ENCODE results near the gene LGMN.

The LGMN gene

GRCh38 chr14:92748259-92749016 is at the start of gene LGMN (continued):
- TF ChIP-seq ZNF280C (tag by site-specific recombination; IDR thresholded peaks at IDR 0.05) (no peak), ZBTB26 (tag by site-specific recombination; optimal IDR thresholded peaks at IDR 0.05) (peak; percentile 88), ZFHX2 (tag by site-specific recombination; conservative IDR thresholded peaks at IDR 0.05) (peak; percentile 94), ZNF184 (tag by site-specific recombination; IDR thresholded peaks at IDR 0.05) (no peak), ZNF670 (tag by site-specific recombination; IDR thresholded peaks at IDR 0.05; ENCODE audit: low read depth) (no peak), ZNF571 (tag by site-specific recombination; IDR thresholded peaks at IDR 0.05) (no peak), ZNF248 (tag by site-specific recombination; IDR thresholded peaks at IDR 0.05) (no peak), GLIS1 (tag by site-specific recombination; IDR thresholded peaks at IDR 0.05) (peak; percentile 45; the same call in 1 of the 2 replicates), ZEB2 (tag by site-specific recombination; IDR thresholded peaks at IDR 0.05) (peak; percentile 77; the same call in 1 of the 2 replicates), ZNF660 (tag by site-specific recombination; IDR thresholded peaks at IDR 0.05) (peak; percentile 68; the same call in 1 of the 2 replicates), ZNF169 (tag by site-specific recombination; IDR thresholded peaks at IDR 0.05) (no peak), ZNF391 (tag by site-specific recombination; IDR thresholded peaks at IDR 0.05; ENCODE audit: borderline replicate concordance, low read depth) (no peak; the same call in 1 of the 2 replicates), ZNF223 (tag by site-specific recombination; IDR thresholded peaks at IDR 0.05) (peak; percentile 82), ZNF350 (tag by site-specific recombination; IDR thresholded peaks at IDR 0.05) (no peak), ZNF341 (tag by site-specific recombination; IDR thresholded peaks at IDR 0.05; ENCODE audit: low read depth) (peak; percentile 58; the same call in 1 of the 2 replicates), BCL11A (tag by site-specific recombination; IDR thresholded peaks at IDR 0.05; ENCODE audit: low read depth) (no peak), ZSCAN4 (tag by site-specific recombination; IDR thresholded peaks at IDR 0.05) (peak; percentile 11; the same call in 1 of the 2 replicates), ZNF335 (tag by site-specific recombination; conservative IDR thresholded peaks at IDR 0.05) (peak; percentile 88), ATF2 (tag by site-specific recombination; IDR thresholded peaks at IDR 0.05; ENCODE audit: low read depth) (no peak), ZBTB8A (tag by site-specific recombination; IDR thresholded peaks at IDR 0.05) (peak; percentile 54; the same call in 1 of the 2 replicates), ZSCAN16 (tag by site-specific recombination; IDR thresholded peaks at IDR 0.05) (no peak), ZNF776 (tag by site-specific recombination; IDR thresholded peaks at IDR 0.05; ENCODE audit: borderline replicate concordance) (no peak), FEZF1 (tag by site-specific recombination; IDR thresholded peaks at IDR 0.05) (no peak), SP2 (tag by site-specific recombination; IDR thresholded peaks at IDR 0.05) (peak; percentile 90), YY1 (tag by site-specific recombination; IDR thresholded peaks at IDR 0.05) (no peak), ZNF10 (tag by site-specific recombination; IDR thresholded peaks at IDR 0.05) (0 out of 2 replicates have a peak, but pooled peaks have one; percentile 10), GFI1B (tag by site-specific recombination; IDR thresholded peaks at IDR 0.05) (peak; percentile 91), ZNF830 (tag by site-specific recombination; IDR thresholded peaks at IDR 0.05; ENCODE audit: low read depth) (no peak), ZNF510 (tag by site-specific recombination; IDR thresholded peaks at IDR 0.05; ENCODE audit: insufficient replicate concordance) (no peak), ZNF513 (tag by site-specific recombination; IDR thresholded peaks at IDR 0.05) (no peak), ZNF843 (tag by site-specific recombination; IDR thresholded peaks at IDR 0.05) (peak; percentile 47), ZFP3 (tag by site-specific recombination; IDR thresholded peaks at IDR 0.05; ENCODE audit: low read depth) (no peak), SALL2 (tag by site-specific recombination; IDR thresholded peaks at IDR 0.05; ENCODE audit: borderline replicate concordance) (no peak)

Measured in HEK293 (cell line).